Activated naive CD4-positive, alpha-beta T cell treated with anti-CD3 and anti-CD28 coated beads for 36 hours (primary cell): ENCODE results near the gene GRM7. TPM values are rescaled to one million over a fixed set of nuclear protein-coding genes. Genes with fewer than 3 reads are reported as not detected.
A peak's percentile ranks its signal among the peaks of the same experiment; 100 is the strongest.

Experiments
- CTCF ChIA-PET: fragments of 350-600 bp; sonication (Branson Sonifier 250); formaldehyde crosslinking; loops from one replicate; lab custom pipeline; 2021; ENCODE audit warnings: antibody characterized with exemption; lab: Charles Lee
- DNase-seq: peaks from one replicate; pipeline ENCODE4 v3.0.0-alpha.2; 2020
- H3K27ac Mint-ChIP-seq: one replicate; pipeline ENCODE4 v1.8.0; 2021; ENCODE audit warnings: mild to moderate bottlenecking, mixed read lengths
- H3K27me3 Mint-ChIP-seq: one replicate; pipeline ENCODE4 v1.8.0; 2021; ENCODE audit warnings: low read depth, mixed read lengths
- H3K36me3 Mint-ChIP-seq: one replicate; pipeline ENCODE4 v1.8.0; 2021; ENCODE audit warnings: low read depth, mixed read lengths
- H3K4me1 Mint-ChIP-seq: one replicate; pipeline ENCODE4 v1.8.0; 2021; ENCODE audit warnings: low read depth, mixed read lengths
- H3K4me3 Mint-ChIP-seq: one replicate; pipeline ENCODE4 v1.8.0; 2021; ENCODE audit warnings: mild to moderate bottlenecking, moderate library complexity, mixed read lengths
- H3K9me3 Mint-ChIP-seq: one replicate; pipeline ENCODE4 v1.8.0; 2021; ENCODE audit warnings: mixed read lengths
- intact Hi-C: fragments of 100-400 bp; cut with micrococcal nuclease; formaldehyde crosslinking; loops from one replicate; pipeline ENCODE4 v1.15.1; 2023
- total RNA-seq, 2 experiments: library from RNA; stranded (reverse); gene quantifications; one replicate each; pipeline ENCODE4 v1.2.3, GENCODE V29; 2021

The GRM7 gene
- total RNA-seq, 2 experiments from 2014 or later: not detected

GRCh38 chr3:7264196-7264526, 403.2 kb downstream of the GRM7 start:
- Mint-ChIP-seq H3K27me3 (no peaks in the 10 kb centered on the region), H3K4me3 (no peak overlapping the region), H3K4me1 (no peaks in the 10 kb centered on the region), H3K9me3 (peaks cover 7% of the 10 kb centered on the region), H3K27ac (no peak overlapping the region), H3K36me3 (no peaks in the 10 kb centered on the region)
- intact Hi-C loops: no loop called here
- DNase-seq: no peak
- CTCF ChIA-PET: no interaction called here

- H3K36me3 Mint-ChIP-seq: no peaks in the 10 kb centered on the region
- CTCF ChIA-PET: no interaction called here
- H3K27me3 Mint-ChIP-seq: no peaks in the 10 kb centered on the region
- H3K4me3 Mint-ChIP-seq: no peak overlapping the region
- DNase-seq: no peak
- intact Hi-C loops: no loop called here
- no peaks in the 10 kb centered on the region for H3K4me1 Mint-ChIP-seq
- peaks cover 7% of the 10 kb centered on the region for H3K9me3 Mint-ChIP-seq
- H3K27ac Mint-ChIP-seq: no peak overlapping the region
Measured at GRCh38 chr3:7265736-7266135, 404.8 kb downstream of the GRM7 start.

DNA sequence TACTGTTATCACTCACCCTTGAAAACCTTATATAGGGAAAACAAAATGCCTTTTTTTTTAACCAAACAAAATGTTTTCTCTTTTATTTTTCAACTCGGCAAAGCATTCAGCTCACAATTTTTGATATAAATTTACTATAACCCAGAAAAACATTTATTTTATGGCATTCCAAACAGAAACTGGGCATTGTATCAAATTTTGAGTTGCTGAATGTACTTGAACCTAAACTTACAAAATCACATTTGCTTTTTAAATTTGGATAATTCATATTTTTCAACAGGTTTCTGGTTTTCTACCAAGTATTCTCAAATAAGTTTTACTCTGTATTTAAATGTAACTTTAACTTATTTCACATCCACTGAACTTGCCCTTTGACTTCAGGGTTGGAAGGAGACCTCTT, 405.6 kb downstream of the GRM7 start:
- Mint-ChIP-seq H3K36me3 (no peaks in the 10 kb centered on the region), H3K4me1 (no peaks in the 10 kb centered on the region), H3K27me3 (no peaks in the 10 kb centered on the region), H3K4me3 (no peak overlapping the region), H3K9me3 (peaks cover 5% of the 10 kb centered on the region), H3K27ac (no peak overlapping the region)
- intact Hi-C loops: no loop called here
- CTCF ChIA-PET: no interaction called here
- no peak for DNase-seq

DNA sequence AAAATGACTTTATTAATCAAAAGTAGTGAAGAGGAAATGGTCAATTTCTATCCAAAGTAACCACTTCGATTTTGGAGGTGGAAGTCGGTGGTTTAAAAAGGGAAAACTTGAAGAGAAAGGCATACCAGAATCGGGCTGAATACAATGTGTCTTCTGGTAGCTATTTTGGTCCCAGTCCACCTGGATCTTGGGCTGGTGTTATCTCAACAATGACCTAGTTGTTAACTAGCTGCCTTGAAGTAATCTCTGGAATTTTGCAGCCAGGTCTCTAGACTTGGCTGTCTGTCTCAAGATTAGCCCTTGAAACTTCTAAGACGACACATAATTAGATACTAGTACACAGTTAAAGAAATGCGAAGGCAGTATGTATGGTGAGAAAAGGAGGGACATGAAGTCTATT, 409.8 kb downstream of the GRM7 start:
- CTCF ChIA-PET: no interaction called here
- no peaks in the 10 kb centered on the region for H3K27me3 Mint-ChIP-seq
- no peaks in the 10 kb centered on the region for H3K36me3 Mint-ChIP-seq
- no peak overlapping the region for H3K4me3 Mint-ChIP-seq
- H3K9me3 Mint-ChIP-seq: peaks cover 5% of the 10 kb centered on the region
- no peaks in the 10 kb centered on the region for H3K4me1 Mint-ChIP-seq
- no peak for DNase-seq
- intact Hi-C loops: no loop called here
- no peak overlapping the region for H3K27ac Mint-ChIP-seq

DNA sequence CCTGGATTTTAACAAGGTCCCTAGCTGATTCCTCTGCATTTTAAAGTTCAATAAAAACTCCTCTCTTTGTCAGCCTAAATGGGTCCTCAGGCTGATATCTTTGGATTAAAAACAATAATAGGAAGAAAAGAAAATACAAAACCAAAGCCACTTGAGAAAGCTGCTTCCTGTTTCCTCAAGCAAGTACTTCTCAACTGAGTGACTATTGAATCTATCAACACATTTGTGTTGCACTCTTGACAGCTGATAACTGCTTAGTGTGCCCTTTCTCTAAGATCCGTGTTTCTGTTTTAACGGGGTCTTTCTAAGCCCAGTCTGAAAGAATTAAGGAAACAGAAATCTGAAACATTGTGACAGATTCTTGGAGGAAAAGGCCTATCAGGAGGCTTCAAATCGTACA, 410.7 kb downstream of the GRM7 start:
- DNase-seq: no peak
- no peaks in the 10 kb centered on the region for H3K27me3 Mint-ChIP-seq
- H3K4me3 Mint-ChIP-seq: no peak overlapping the region
- CTCF ChIA-PET: no interaction called here
- H3K27ac Mint-ChIP-seq: no peak overlapping the region
- H3K9me3 Mint-ChIP-seq: peaks cover 5% of the 10 kb centered on the region
- H3K4me1 Mint-ChIP-seq: no peaks in the 10 kb centered on the region
- H3K36me3 Mint-ChIP-seq: no peaks in the 10 kb centered on the region
- intact Hi-C loops: no loop called here

DNA sequence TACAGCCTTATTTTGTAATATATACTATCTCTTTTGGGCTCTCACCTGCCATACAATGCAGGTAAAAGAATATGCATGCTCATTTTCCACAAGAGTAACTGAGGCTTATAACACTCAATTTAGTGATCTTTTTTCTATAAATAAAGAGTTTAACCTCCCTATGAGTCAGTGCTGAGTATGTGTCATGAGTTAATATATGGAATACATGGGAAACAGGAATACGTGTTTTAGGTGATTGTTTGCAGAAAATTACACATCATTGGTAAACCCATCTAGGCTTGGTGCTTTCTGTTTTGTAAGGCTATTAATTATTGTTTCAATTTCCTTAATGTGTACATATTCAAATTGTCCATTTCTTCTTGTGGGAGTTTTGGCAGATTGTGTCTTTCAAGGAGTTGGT, 411.3 kb downstream of the GRM7 start:
- Mint-ChIP-seq H3K4me1 (no peaks in the 10 kb centered on the region), H3K27me3 (no peaks in the 10 kb centered on the region), H3K4me3 (no peak overlapping the region), H3K27ac (no peak overlapping the region), H3K36me3 (no peaks in the 10 kb centered on the region), H3K9me3 (peaks cover 5% of the 10 kb centered on the region)
- CTCF ChIA-PET: no interaction called here
- intact Hi-C loops: no loop called here
- DNase-seq: no peak

DNA sequence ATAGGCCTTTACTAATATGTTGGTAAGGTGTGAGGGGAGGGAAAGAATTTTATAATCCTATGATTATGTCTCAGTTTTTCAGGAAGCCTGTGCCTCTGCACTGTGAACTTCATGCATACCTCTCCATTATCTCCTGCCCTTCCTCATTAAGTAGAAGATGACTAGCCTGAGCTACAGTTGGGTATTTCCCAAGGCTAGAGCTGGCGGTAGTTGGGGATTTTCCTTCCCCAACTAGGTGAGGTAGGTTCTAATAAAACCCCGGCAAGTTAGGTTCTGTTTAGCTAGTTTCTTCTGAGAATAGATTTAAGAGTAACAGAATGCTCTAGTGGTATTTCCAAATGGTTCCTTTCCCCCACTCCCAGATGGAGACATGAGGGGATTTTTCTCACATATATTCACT, 414.5 kb downstream of the GRM7 start:
- intact Hi-C loops: no loop called here
- no peaks in the 10 kb centered on the region for H3K4me1 Mint-ChIP-seq
- DNase-seq: no peak
- no peak overlapping the region for H3K27ac Mint-ChIP-seq
- no peaks in the 10 kb centered on the region for H3K9me3 Mint-ChIP-seq
- no peaks in the 10 kb centered on the region for H3K36me3 Mint-ChIP-seq
- H3K4me3 Mint-ChIP-seq: no peak overlapping the region
- H3K27me3 Mint-ChIP-seq: no peaks in the 10 kb centered on the region
- CTCF ChIA-PET: no interaction called here

- no peak for DNase-seq
- H3K4me3 Mint-ChIP-seq: no peak overlapping the region
- H3K27me3 Mint-ChIP-seq: peaks cover 2% of the 10 kb centered on the region
- CTCF ChIA-PET: no interaction called here
- intact Hi-C loops: no loop called here
- H3K36me3 Mint-ChIP-seq: no peaks in the 10 kb centered on the region
- H3K27ac Mint-ChIP-seq: no peak overlapping the region
- H3K9me3 Mint-ChIP-seq: no peaks in the 10 kb centered on the region
- no peaks in the 10 kb centered on the region for H3K4me1 Mint-ChIP-seq
Measured at GRCh38 chr3:7280318-7280717, 419.4 kb downstream of the GRM7 start.

GRCh38 chr3:7282988-7283387, 422.1 kb downstream of the GRM7 start:
- Mint-ChIP-seq H3K4me1 (no peaks in the 10 kb centered on the region), H3K27ac (no peak overlapping the region), H3K9me3 (no peaks in the 10 kb centered on the region), H3K4me3 (no peak overlapping the region), H3K27me3 (peaks cover 2% of the 10 kb centered on the region), H3K36me3 (no peaks in the 10 kb centered on the region)
- intact Hi-C loops: no loop called here
- no peak for DNase-seq
- CTCF ChIA-PET: no interaction called here

GRCh38 chr3:7285505-7285904, 424.6 kb downstream of the GRM7 start:
- no peak overlapping the region for H3K27ac Mint-ChIP-seq
- CTCF ChIA-PET: no interaction called here
- no peaks in the 10 kb centered on the region for H3K4me1 Mint-ChIP-seq
- H3K36me3 Mint-ChIP-seq: no peaks in the 10 kb centered on the region
- H3K9me3 Mint-ChIP-seq: peaks cover 2% of the 10 kb centered on the region
- H3K4me3 Mint-ChIP-seq: no peak overlapping the region
- intact Hi-C loops: loop anchor here (2.0 kb wide), 1 partner anchor 825 kb away; no protein-coding TSS in a partner anchor
- peak; percentile 8 for DNase-seq
- H3K27me3 Mint-ChIP-seq: peaks cover 2% of the 10 kb centered on the region

DNA sequence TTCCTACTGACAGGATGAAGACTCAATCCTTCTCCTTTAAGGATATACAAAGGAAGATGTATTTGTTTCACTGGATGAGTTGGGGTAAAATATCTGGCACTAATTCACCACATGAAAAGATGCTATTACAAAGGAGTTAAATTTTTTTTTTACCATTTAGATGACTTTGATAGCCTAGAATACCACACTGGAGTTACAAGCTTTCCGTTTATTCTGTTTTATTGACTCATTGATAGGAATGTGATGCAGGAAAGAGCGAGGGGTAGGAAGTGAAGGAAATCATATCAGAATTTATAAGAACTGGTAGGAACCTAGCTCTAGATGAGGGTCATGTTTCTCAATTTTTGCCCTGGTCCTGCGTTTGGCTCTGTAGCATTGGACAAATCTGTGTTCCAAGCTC, 427.2 kb downstream of the GRM7 start:
- H3K27ac Mint-ChIP-seq: no peak overlapping the region
- DNase-seq: no peak
- no peaks in the 10 kb centered on the region for H3K36me3 Mint-ChIP-seq
- CTCF ChIA-PET: no interaction called here
- no peaks in the 10 kb centered on the region for H3K27me3 Mint-ChIP-seq
- intact Hi-C loops: no loop called here
- H3K4me3 Mint-ChIP-seq: no peak overlapping the region
- H3K9me3 Mint-ChIP-seq: peaks cover 3% of the 10 kb centered on the region
- peaks cover 5% of the 10 kb centered on the region for H3K4me1 Mint-ChIP-seq

DNA sequence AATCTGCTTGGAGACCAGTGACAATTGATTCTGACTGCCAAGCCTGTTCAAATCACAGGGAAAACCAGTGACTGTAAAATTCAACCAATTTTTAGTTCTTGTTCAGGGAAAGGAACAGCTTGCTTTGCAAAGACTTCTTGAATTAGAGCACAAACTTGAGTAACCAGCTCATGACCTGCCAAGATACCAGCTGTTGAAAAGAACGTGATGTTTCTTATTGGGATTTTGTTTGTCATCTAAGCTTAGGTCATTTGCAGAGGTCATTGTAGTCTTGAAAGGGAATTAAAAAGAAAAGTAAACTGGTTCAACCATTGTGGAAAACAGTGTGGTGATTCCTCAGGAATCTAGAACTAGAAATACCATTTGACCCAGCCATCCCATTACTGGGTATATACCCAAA, 428.2 kb downstream of the GRM7 start:
- Mint-ChIP-seq H3K4me1 (peaks cover 5% of the 10 kb centered on the region), H3K27ac (no peak overlapping the region), H3K27me3 (no peaks in the 10 kb centered on the region), H3K4me3 (no peak overlapping the region), H3K36me3 (no peaks in the 10 kb centered on the region), H3K9me3 (peaks cover 3% of the 10 kb centered on the region)
- CTCF ChIA-PET: no interaction called here
- intact Hi-C loops: no loop called here
- no peak for DNase-seq

DNA sequence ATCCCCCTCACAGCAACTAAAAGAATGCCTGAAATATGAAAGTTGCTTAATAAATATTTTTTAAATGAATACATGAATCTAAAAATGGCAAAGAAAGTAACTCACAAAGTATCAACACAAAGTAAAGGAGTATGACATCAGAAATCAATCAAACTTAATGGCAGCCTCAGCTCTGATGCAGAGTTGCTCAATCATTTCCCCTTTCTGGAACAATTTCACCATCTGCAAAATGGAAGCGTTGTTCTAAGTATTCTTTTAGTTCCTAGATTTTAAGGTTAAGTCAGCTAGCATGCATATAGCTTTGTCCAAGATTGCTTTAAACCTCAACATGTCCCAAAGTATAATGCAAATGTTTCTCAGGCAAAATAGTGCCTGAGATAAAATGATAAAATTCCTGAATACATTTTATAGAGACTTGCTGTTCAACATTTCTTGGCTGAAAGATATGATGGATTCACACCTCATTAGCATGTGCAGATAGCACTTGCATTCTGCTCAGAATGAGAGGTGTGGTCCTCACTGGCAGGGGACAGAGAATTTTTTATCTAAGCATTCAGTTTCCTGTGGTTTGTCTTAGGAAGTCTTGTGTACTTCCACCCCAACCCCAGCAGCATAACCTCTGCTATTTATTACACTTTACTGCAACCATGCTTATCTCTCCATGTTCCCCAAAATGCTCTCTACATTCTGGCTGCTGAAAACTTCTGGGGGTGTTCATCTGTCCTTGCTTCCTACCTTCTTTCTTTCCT, 429.3 kb downstream of the GRM7 start:
- CTCF ChIA-PET: no interaction called here
- Mint-ChIP-seq H3K36me3 (no peaks in the 10 kb centered on the region), H3K4me1 (peaks cover 5% of the 10 kb centered on the region)

More for the DNA sequence above, 429.3 kb downstream of the GRM7 start:
- intact Hi-C loops: no loop called here
- Mint-ChIP-seq H3K27ac (no peak overlapping the region), H3K27me3 (no peaks in the 10 kb centered on the region), H3K4me3 (no peak overlapping the region), H3K9me3 (peaks cover 3% of the 10 kb centered on the region)
- no peak for DNase-seq
